ENCODE data around the gene STN1.

STN1 gene

GRCh38 chr10:103838862-103839518, 79.0 kb downstream of the STN1 start:
- no peak for FAIRE-seq
- TF ChIP-seq SPI1 (IDR thresholded peaks at IDR 0.05; ENCODE audit: low read depth, low read length) (no peak), PAX5 (IDR thresholded peaks at IDR 0.05; ENCODE audit: insufficient read depth, low read length, severe bottlenecking) (no peak), TAF1 (IDR thresholded peaks at IDR 0.05; ENCODE audit: low read depth, low read length) (no peak), POU2F2 (IDR thresholded peaks at IDR 0.05; ENCODE audit: low read depth, low read length) (no peak), POLR2A (IDR thresholded peaks at IDR 0.05; ENCODE audit: low read depth, low read length) (no peak), POLR2AphosphoS5 (IDR thresholded peaks at IDR 0.05; ENCODE audit: low read depth, low read length) (no peak)
- DNase-seq (ENCODE audit: insufficient read length, low spot score) = no peak

GRCh38 chr10:103838070-103838395, 80.0 kb downstream of the STN1 start:
- no peak for DNase-seq (ENCODE audit: insufficient read length, low spot score)
- TF ChIP-seq TAF1 (IDR thresholded peaks at IDR 0.05; ENCODE audit: low read depth, low read length) = no peak
- no peak for TF ChIP-seq SPI1 (IDR thresholded peaks at IDR 0.05; ENCODE audit: low read depth, low read length)
- no peak for TF ChIP-seq POLR2A (IDR thresholded peaks at IDR 0.05; ENCODE audit: low read depth, low read length)
- no peak for TF ChIP-seq POU2F2 (IDR thresholded peaks at IDR 0.05; ENCODE audit: low read depth, low read length)
- no peak for TF ChIP-seq POLR2AphosphoS5 (IDR thresholded peaks at IDR 0.05; ENCODE audit: low read depth, low read length)
- TF ChIP-seq PAX5 (IDR thresholded peaks at IDR 0.05; ENCODE audit: insufficient read depth, low read length, severe bottlenecking) = no peak

GRCh38 chr10:103837370-103838069, 80.5 kb downstream of the STN1 start:
- DNase-seq (ENCODE audit: insufficient read length, low spot score) (no peak), FAIRE-seq (peak; percentile 56)
- TF ChIP-seq POLR2A (IDR thresholded peaks at IDR 0.05; ENCODE audit: low read depth, low read length) (no peak), POLR2AphosphoS5 (IDR thresholded peaks at IDR 0.05; ENCODE audit: low read depth, low read length) (no peak), PAX5 (IDR thresholded peaks at IDR 0.05; ENCODE audit: insufficient read depth, low read length, severe bottlenecking) (no peak), POU2F2 (IDR thresholded peaks at IDR 0.05; ENCODE audit: low read depth, low read length) (no peak)

More at GRCh38 chr10:103838070-103838395, 80.0 kb downstream of the STN1 start:
- no peak for FAIRE-seq

GRCh38 chr10:103836861-103837260, 81.1 kb downstream of the STN1 start:
- FAIRE-seq (no peak), DNase-seq (ENCODE audit: insufficient read length, low spot score) (no peak)
- TF ChIP-seq POLR2A (IDR thresholded peaks at IDR 0.05; ENCODE audit: low read depth, low read length) (no peak), POLR2AphosphoS5 (IDR thresholded peaks at IDR 0.05; ENCODE audit: low read depth, low read length) (no peak), POU2F2 (IDR thresholded peaks at IDR 0.05; ENCODE audit: low read depth, low read length) (no peak), SPI1 (IDR thresholded peaks at IDR 0.05; ENCODE audit: low read depth, low read length) (no peak), TAF1 (IDR thresholded peaks at IDR 0.05; ENCODE audit: low read depth, low read length) (no peak)

GRCh38 chr10:103836273-103836672, 81.7 kb downstream of the STN1 start:
- DNase-seq (ENCODE audit: insufficient read length, low spot score) = no peak
- no peak for TF ChIP-seq SPI1 (IDR thresholded peaks at IDR 0.05; ENCODE audit: low read depth, low read length)
- no peak for TF ChIP-seq POLR2AphosphoS5 (IDR thresholded peaks at IDR 0.05; ENCODE audit: low read depth, low read length)
- no peak for TF ChIP-seq PAX5 (IDR thresholded peaks at IDR 0.05; ENCODE audit: insufficient read depth, low read length, severe bottlenecking)
- TF ChIP-seq TAF1 (IDR thresholded peaks at IDR 0.05; ENCODE audit: low read depth, low read length) = no peak
- no peak for TF ChIP-seq POU2F2 (IDR thresholded peaks at IDR 0.05; ENCODE audit: low read depth, low read length)
- no peak for TF ChIP-seq POLR2A (IDR thresholded peaks at IDR 0.05; ENCODE audit: low read depth, low read length)
- peak; percentile 54 for FAIRE-seq

- TF ChIP-seq PAX5 (IDR thresholded peaks at IDR 0.05; ENCODE audit: insufficient read depth, low read length, severe bottlenecking) = no peak
- TF ChIP-seq POLR2A (IDR thresholded peaks at IDR 0.05; ENCODE audit: low read depth, low read length) = no peak
- TF ChIP-seq SPI1 (IDR thresholded peaks at IDR 0.05; ENCODE audit: low read depth, low read length) = no peak
- TF ChIP-seq POLR2AphosphoS5 (IDR thresholded peaks at IDR 0.05; ENCODE audit: low read depth, low read length) = no peak
- no peak for TF ChIP-seq POU2F2 (IDR thresholded peaks at IDR 0.05; ENCODE audit: low read depth, low read length)
- TF ChIP-seq TAF1 (IDR thresholded peaks at IDR 0.05; ENCODE audit: low read depth, low read length) = no peak
- DNase-seq (ENCODE audit: insufficient read length, low spot score) (no peak), FAIRE-seq (no peak)
Measured at GRCh38 chr10:103835096-103836050, 82.6 kb downstream of the STN1 start.

GRCh38 chr10:103834436-103835095, 83.4 kb downstream of the STN1 start:
- FAIRE-seq (no peak), DNase-seq (ENCODE audit: insufficient read length, low spot score) (no peak)
- TF ChIP-seq PAX5 (IDR thresholded peaks at IDR 0.05; ENCODE audit: insufficient read depth, low read length, severe bottlenecking) (no peak), POLR2AphosphoS5 (IDR thresholded peaks at IDR 0.05; ENCODE audit: low read depth, low read length) (no peak), TAF1 (IDR thresholded peaks at IDR 0.05; ENCODE audit: low read depth, low read length) (no peak), SPI1 (IDR thresholded peaks at IDR 0.05; ENCODE audit: low read depth, low read length) (no peak), POU2F2 (IDR thresholded peaks at IDR 0.05; ENCODE audit: low read depth, low read length) (no peak), POLR2A (IDR thresholded peaks at IDR 0.05; ENCODE audit: low read depth, low read length) (no peak)

GRCh38 chr10:103833731-103834365, 84.1 kb downstream of the STN1 start:
- TF ChIP-seq POU2F2 (IDR thresholded peaks at IDR 0.05; ENCODE audit: low read depth, low read length) (no peak), POLR2A (IDR thresholded peaks at IDR 0.05; ENCODE audit: low read depth, low read length) (no peak), SPI1 (IDR thresholded peaks at IDR 0.05; ENCODE audit: low read depth, low read length) (no peak), PAX5 (IDR thresholded peaks at IDR 0.05; ENCODE audit: insufficient read depth, low read length, severe bottlenecking) (no peak)
- no peak for DNase-seq (ENCODE audit: insufficient read length, low spot score)
- FAIRE-seq = no peak

Measured in GM12891 (cell line).